MM.1S (cell line): Measurements from ENCODE around the gene LRRC8D.

Experiments
- EZH2 ChIP-seq: fragments of 300-600 bp; sonication (generic); optimal IDR thresholded peaks from 2 replicates; pipeline ENCODE3; 2017; ENCODE audit warnings: low read depth, mild to moderate bottlenecking, antibody characterized with exemption, low read length, mixed read lengths
- TF ChIP-seq, protein P1 (sequence below): fragments of 300-600 bp; sonication (generic); IDR thresholded peaks from 2 replicates; pipeline ENCODE4 v1.5.1; 2016; ENCODE audit warnings: antibody characterized with exemption, low read length, mixed read lengths

DNA sequence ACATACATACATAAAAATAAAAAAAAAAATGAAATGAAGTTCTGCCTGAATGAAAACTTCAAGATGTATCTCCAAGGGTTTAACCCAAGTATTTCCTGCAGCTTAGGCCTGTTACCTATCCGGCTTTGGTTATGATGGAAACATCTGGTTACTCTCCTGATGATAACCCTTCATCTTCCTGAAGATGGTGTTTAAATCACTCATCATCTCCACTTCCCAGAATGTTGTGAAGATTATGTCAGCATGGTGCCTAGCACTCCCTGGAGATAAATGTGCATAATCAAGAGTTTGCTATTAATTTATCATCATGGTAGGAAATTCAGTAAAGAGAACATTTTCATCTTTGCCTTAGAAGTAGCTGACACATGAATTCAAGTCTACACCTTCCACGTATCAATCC, 121.2 kb downstream of the LRRC8D start:
- TF ChIP-seq, protein P1, sequence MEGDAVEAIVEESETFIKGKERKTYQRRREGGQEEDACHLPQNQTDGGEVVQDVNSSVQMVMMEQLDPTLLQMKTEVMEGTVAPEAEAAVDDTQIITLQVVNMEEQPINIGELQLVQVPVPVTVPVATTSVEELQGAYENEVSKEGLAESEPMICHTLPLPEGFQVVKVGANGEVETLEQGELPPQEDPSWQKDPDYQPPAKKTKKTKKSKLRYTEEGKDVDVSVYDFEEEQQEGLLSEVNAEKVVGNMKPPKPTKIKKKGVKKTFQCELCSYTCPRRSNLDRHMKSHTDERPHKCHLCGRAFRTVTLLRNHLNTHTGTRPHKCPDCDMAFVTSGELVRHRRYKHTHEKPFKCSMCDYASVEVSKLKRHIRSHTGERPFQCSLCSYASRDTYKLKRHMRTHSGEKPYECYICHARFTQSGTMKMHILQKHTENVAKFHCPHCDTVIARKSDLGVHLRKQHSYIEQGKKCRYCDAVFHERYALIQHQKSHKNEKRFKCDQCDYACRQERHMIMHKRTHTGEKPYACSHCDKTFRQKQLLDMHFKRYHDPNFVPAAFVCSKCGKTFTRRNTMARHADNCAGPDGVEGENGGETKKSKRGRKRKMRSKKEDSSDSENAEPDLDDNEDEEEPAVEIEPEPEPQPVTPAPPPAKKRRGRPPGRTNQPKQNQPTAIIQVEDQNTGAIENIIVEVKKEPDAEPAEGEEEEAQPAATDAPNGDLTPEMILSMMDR: no peak
- no peak for TF ChIP-seq EZH2
